Immature natural killer cell (primary cell): ENCODE results near the gene LPO. TPM values are rescaled to one million over a fixed set of nuclear protein-coding genes. Genes with fewer than 3 reads are reported as not detected.

Experiments used
- DNase-seq, 3 donors: peaks; one replicate each; pipeline ENCODE4 v3.0.0; 2022; ENCODE audit warnings: mixed read lengths in 1 of 3
- H3K27ac Mint-ChIP-seq, 6 donors: one replicate each; pipeline ENCODE4 v1.8.0; 2020; ENCODE audit warnings: mixed read lengths in 6 of 6, mild to moderate bottlenecking in 5 of 6, inconsistent platforms in 4 of 6, moderate library complexity in 3 of 6
- H3K27me3 Mint-ChIP-seq, 3 donors: one replicate each; pipeline ENCODE4 v1.8.0; 2020 to 2021; ENCODE audit warnings: low read depth in 3 of 3, mild to moderate bottlenecking in 3 of 3, mixed read lengths in 3 of 3, moderate library complexity in 3 of 3, inconsistent platforms in 1 of 3
- H3K36me3 Mint-ChIP-seq, 3 donors: one replicate each; pipeline ENCODE4 v1.8.0; 2020; ENCODE audit warnings: mixed read lengths in 3 of 3, inconsistent platforms in 2 of 3, mild to moderate bottlenecking in 2 of 3
- H3K4me1 Mint-ChIP-seq, 2 donors: one replicate each; pipeline ENCODE4 v1.8.0; 2020; ENCODE audit warnings: inconsistent platforms in 2 of 2, mild to moderate bottlenecking in 2 of 2, mixed read lengths in 2 of 2, moderate library complexity in 1 of 2
- H3K4me3 Mint-ChIP-seq, 5 donors: one replicate each; pipeline ENCODE4 v1.8.0; 2020; ENCODE audit warnings: mild to moderate bottlenecking in 5 of 5, mixed read lengths in 5 of 5, inconsistent platforms in 3 of 5, moderate library complexity in 3 of 5
- H3K9me3 Mint-ChIP-seq, 6 donors: one replicate each; pipeline ENCODE4 v1.8.0; 2020; ENCODE audit warnings: mild to moderate bottlenecking in 6 of 6, mixed read lengths in 6 of 6, inconsistent platforms in 4 of 6, moderate library complexity in 3 of 6
- polyA plus RNA-seq, 3 donors: library from polyadenylated mRNA; unstranded; fragments of 300-500 nt; fragmentation: Illumina TruSeq; gene quantifications; one replicate each; pipeline ENCODE4 v1.2.3, GENCODE V29; 2021

Gene LPO
- polyA plus RNA-seq, 3 donors from 2014 or later, result 0.09 to 0.22 TPM; not detected in 1

- Mint-ChIP-seq H3K27me3 (peaks cover 0 to 6% (median 0%) of the 10 kb centered on the region in 3 donors), H3K9me3 (no peaks in the 10 kb centered on the region), H3K27ac (peak overlapping the region in 2 of 6 donors; percentile 12 to 26), H3K36me3 (peaks cover 7 to 16% (median 14%) of the 10 kb centered on the region in 3 donors), H3K4me3 (no peak overlapping the region), H3K4me1 (peaks cover 11 to 24% of the 10 kb centered on the region in 2 donors)
- no peak for DNase-seq
Observed at GRCh38 chr17:58302919-58303585, 64.7 kb downstream of the LPO start.

- H3K9me3 Mint-ChIP-seq, result no peaks in the 10 kb centered on the region
- peak overlapping the region; percentile 2 to 85 (median 47) for H3K27ac Mint-ChIP-seq
- DNase-seq, result peak; percentile 55 to 60 (median 59)
Observed at GRCh38 chr17:58303971-58304749, 65.8 kb downstream of the LPO start.

GRCh38 chr17:58304750-58305486 lies 66.5 kb downstream of the LPO start:
- peaks cover 14 to 24% of the 10 kb centered on the region in 2 donors for H3K4me1 Mint-ChIP-seq
- DNase-seq, result no peak
- no peak overlapping the region for H3K4me3 Mint-ChIP-seq
- H3K27ac Mint-ChIP-seq, result no peak overlapping the region
- H3K36me3 Mint-ChIP-seq, result peaks cover 7 to 18% (median 14%) of the 10 kb centered on the region in 3 donors
- H3K27me3 Mint-ChIP-seq, result peaks cover 0 to 6% (median 0%) of the 10 kb centered on the region in 3 donors
- H3K9me3 Mint-ChIP-seq, result no peaks in the 10 kb centered on the region

More at GRCh38 chr17:58303971-58304749, 65.8 kb downstream of the LPO start:
- peaks cover 12 to 24% of the 10 kb centered on the region in 2 donors for H3K4me1 Mint-ChIP-seq
- peaks cover 0 to 6% (median 0%) of the 10 kb centered on the region in 3 donors for H3K27me3 Mint-ChIP-seq
- peaks cover 7 to 16% (median 14%) of the 10 kb centered on the region in 3 donors for H3K36me3 Mint-ChIP-seq
- H3K4me3 Mint-ChIP-seq, result no peak overlapping the region

- no peak for DNase-seq
- Mint-ChIP-seq H3K4me3 (no peak overlapping the region), H3K27me3 (peaks cover 0 to 8% (median 0%) of the 10 kb centered on the region in 3 donors), H3K9me3 (no peaks in the 10 kb centered on the region), H3K27ac (peak overlapping the region in 1 of 6 donors; percentile 28), H3K36me3 (peaks cover 7 to 21% (median 14%) of the 10 kb centered on the region in 3 donors), H3K4me1 (peaks cover 13 to 18% of the 10 kb centered on the region in 2 donors)
Observed at GRCh38 chr17:58305626-58306025, 67.2 kb downstream of the LPO start.

GRCh38 chr17:58306131-58306951 lies 68.0 kb downstream of the LPO start:
- Mint-ChIP-seq H3K27me3 (peaks cover 0 to 8% (median 0%) of the 10 kb centered on the region in 3 donors), H3K9me3 (no peaks in the 10 kb centered on the region), H3K36me3 (peaks cover 7 to 24% (median 14%) of the 10 kb centered on the region in 3 donors), H3K27ac (peak overlapping the region in 1 of 6 donors; percentile 45), H3K4me3 (no peak overlapping the region), H3K4me1 (peaks cover 9 to 14% of the 10 kb centered on the region in 2 donors)
- DNase-seq, result no peak

- Mint-ChIP-seq H3K9me3 (no peaks in the 10 kb centered on the region), H3K27ac (peak overlapping the region in 4 of 6 donors; percentile 45 to 62 (median 55)), H3K4me3 (no peak overlapping the region), H3K36me3 (peaks cover 10 to 25% (median 15%) of the 10 kb centered on the region in 3 donors), H3K27me3 (peaks cover 0 to 8% (median 0%) of the 10 kb centered on the region in 3 donors), H3K4me1 (peaks cover 9 to 14% of the 10 kb centered on the region in 2 donors)
- no peak for DNase-seq
Observed at GRCh38 chr17:58307468-58308172, 69.2 kb downstream of the LPO start.

GRCh38 chr17:58308173-58308984 lies 70.0 kb downstream of the LPO start:
- no peak overlapping the region for H3K27ac Mint-ChIP-seq
- DNase-seq, result no peak
- H3K4me3 Mint-ChIP-seq, result no peak overlapping the region
- peaks cover 11 to 14% of the 10 kb centered on the region in 2 donors for H3K4me1 Mint-ChIP-seq
- peaks cover 0 to 7% (median 0%) of the 10 kb centered on the region in 3 donors for H3K27me3 Mint-ChIP-seq
- H3K9me3 Mint-ChIP-seq, result no peaks in the 10 kb centered on the region
- H3K36me3 Mint-ChIP-seq, result peaks cover 12 to 27% (median 18%) of the 10 kb centered on the region in 3 donors

- DNase-seq, result no peak
- H3K27ac Mint-ChIP-seq, result peak overlapping the region in 4 of 6 donors; percentile 7 to 75 (median 50)
- peaks cover 0 to 6% (median 0%) of the 10 kb centered on the region in 3 donors for H3K27me3 Mint-ChIP-seq
- no peaks in the 10 kb centered on the region for H3K9me3 Mint-ChIP-seq
- peaks cover 15 to 30% (median 18%) of the 10 kb centered on the region in 3 donors for H3K36me3 Mint-ChIP-seq
- no peak overlapping the region for H3K4me3 Mint-ChIP-seq
- H3K4me1 Mint-ChIP-seq, result peaks cover 8 to 9% of the 10 kb centered on the region in 2 donors
Observed at GRCh38 chr17:58308985-58309917, 70.9 kb downstream of the LPO start.

GRCh38 chr17:58309918-58310259 lies 71.5 kb downstream of the LPO start:
- DNase-seq, result no peak
- Mint-ChIP-seq H3K27ac (peak overlapping the region in 4 of 6 donors; percentile 7 to 64 (median 54)), H3K4me3 (no peak overlapping the region), H3K9me3 (no peaks in the 10 kb centered on the region), H3K36me3 (peaks cover 14 to 30% (median 23%) of the 10 kb centered on the region in 3 donors), H3K27me3 (peaks cover 0 to 4% (median 0%) of the 10 kb centered on the region in 3 donors), H3K4me1 (peaks cover 6% of the 10 kb centered on the region in 2 donors)

- Mint-ChIP-seq H3K9me3 (no peaks in the 10 kb centered on the region), H3K36me3 (peaks cover 17 to 36% (median 29%) of the 10 kb centered on the region in 3 donors), H3K4me1 (peaks cover 4 to 6% of the 10 kb centered on the region in 2 donors), H3K27ac (no peak overlapping the region), H3K27me3 (peaks cover 0 to 4% (median 0%) of the 10 kb centered on the region in 3 donors), H3K4me3 (no peak overlapping the region)
- no peak for DNase-seq
Observed at GRCh38 chr17:58310511-58311428, 72.4 kb downstream of the LPO start.
